Loucy (cell line): Measurements from ENCODE around the gene GALNT7.

Experiments used
- H2AFZ ChIP-seq: fragments of 200-600 bp; sonication (generic); 2 replicates; pipeline ENCODE4 v1.6.0; 2016; ENCODE audit warnings: antibody characterized with exemption, mild to moderate bottlenecking, low read length, moderate library complexity
- H3F3A ChIP-seq: fragments of 200-600 bp; 2 replicates; pipeline ENCODE4 v1.6.0; 2016; ENCODE audit warnings: antibody characterized with exemption, low read depth, mild to moderate bottlenecking
- H3K27me3 ChIP-seq: fragments of 200-600 bp; sonication (generic); 2 replicates; pipeline ENCODE4 v1.6.1; 2014; ENCODE audit warnings: low read length, mild to moderate bottlenecking; ENCODE audit not compliant: insufficient read depth, poor library complexity, severe bottlenecking
- H3K36me3 ChIP-seq: fragments of 200-600 bp; sonication (generic); 2 replicates; pipeline ENCODE4 v1.6.1; 2016; ENCODE audit warnings: low read length; ENCODE audit not compliant: insufficient read depth
- H3K4me1 ChIP-seq: fragments of 200-600 bp; sonication (generic); 2 replicates; pipeline ENCODE4 v1.5.1; 2014; ENCODE audit warnings: low read length, mild to moderate bottlenecking; ENCODE audit not compliant: insufficient read depth, poor library complexity, severe bottlenecking
- H3K4me2 ChIP-seq: fragments of 200-600 bp; sonication (generic); 2 replicates; pipeline ENCODE4 v1.6.0; 2014; ENCODE audit warnings: antibody characterized with exemption, low read length, low read depth, mild to moderate bottlenecking; ENCODE audit not compliant: poor library complexity, severe bottlenecking
- H3K4me3 ChIP-seq: fragments of 200-600 bp; sonication (generic); 2 replicates; pipeline ENCODE4 v1.5.1; 2014; ENCODE audit warnings: low read length, mild to moderate bottlenecking, mixed read lengths; ENCODE audit not compliant: poor library complexity, severe bottlenecking
- H3K79me2 ChIP-seq: fragments of 200-600 bp; sonication (generic); 2 replicates; pipeline ENCODE4 v1.6.1; 2014; ENCODE audit warnings: low read length; ENCODE audit not compliant: insufficient read depth
- H3K9ac ChIP-seq: fragments of 200-600 bp; sonication (generic); 2 replicates; pipeline ENCODE4 v1.6.0; 2014; ENCODE audit warnings: mild to moderate bottlenecking, low read depth, low read length, moderate library complexity; ENCODE audit not compliant: poor library complexity, severe bottlenecking
- H3K9me2 ChIP-seq: fragments of 200-600 bp; sonication (generic); replicated peaks from 2 replicates; pipeline ENCODE4 v1.6.1; 2016; ENCODE audit warnings: low read depth, low read length, mixed read lengths
- H3K9me3 ChIP-seq: fragments of 200-600 bp; sonication (generic); 2 replicates; pipeline ENCODE4 v1.6.1; 2014; ENCODE audit warnings: mild to moderate bottlenecking, antibody characterized with exemption, low read length, low read depth; ENCODE audit not compliant: insufficient read depth
- H4K20me1 ChIP-seq: fragments of 200-600 bp; sonication (generic); 2 replicates; pipeline ENCODE4 v1.6.0; 2014; ENCODE audit warnings: antibody characterized with exemption, low read length, mild to moderate bottlenecking; ENCODE audit not compliant: insufficient read depth, poor library complexity, severe bottlenecking
- CTCF ChIP-seq: fragments of 200-600 bp; sonication (generic); conservative IDR thresholded peaks from 2 replicates; pipeline ENCODE4 v1.5.1; 2014; ENCODE audit warnings: mild to moderate bottlenecking, antibody characterized with exemption, low read length
- EZH2phosphoT487 ChIP-seq: fragments of 200-600 bp; IDR thresholded peaks from 2 replicates; pipeline ENCODE4 v1.6.1; 2018; ENCODE audit warnings: antibody characterized with exemption, mild to moderate bottlenecking, moderate library complexity, borderline replicate concordance

The GALNT7 gene

GRCh38 chr4:173160871-173161270, 7.7 kb upstream of the GALNT7 start:
- H2AFZ ChIP-seq: no peak overlapping the region

GRCh38 chr4:173161311-173161710, 7.3 kb upstream of the GALNT7 start:
- no peak for TF ChIP-seq CTCF
- TF ChIP-seq EZH2phosphoT487: no peak
- H3K9ac ChIP-seq: no peak overlapping the region
- no peak overlapping the region for H3K4me3 ChIP-seq
- no peaks in the 10 kb centered on the region for H3K9me3 ChIP-seq
- peak overlapping the region; percentile 5 for H3K4me2 ChIP-seq
- H3K4me1 ChIP-seq: peaks cover 19% of the 10 kb centered on the region
- H3K9me2 ChIP-seq: no peaks in the 10 kb centered on the region
- H2AFZ ChIP-seq: no peak overlapping the region
- H3K79me2 ChIP-seq: peaks cover 2% of the 10 kb centered on the region; the same call in 1 of the 2 replicates
- 0 out of 2 replicates have a peak, but pooled peaks cover 3% of the 10 kb centered on the region for H3F3A ChIP-seq
- no peaks in the 10 kb centered on the region for H3K36me3 ChIP-seq
- H3K27me3 ChIP-seq: no peaks in the 10 kb centered on the region
- no peaks in the 10 kb centered on the region for H4K20me1 ChIP-seq

More at GRCh38 chr4:173160871-173161270, 7.7 kb upstream of the GALNT7 start:
- H3K9me3 ChIP-seq: no peaks in the 10 kb centered on the region
- no peak overlapping the region for H3K9ac ChIP-seq
- no peaks in the 10 kb centered on the region for H3K9me2 ChIP-seq
- H3K4me1 ChIP-seq: peaks cover 15% of the 10 kb centered on the region
- no peak overlapping the region for H3K4me3 ChIP-seq
- no peak for TF ChIP-seq CTCF
- TF ChIP-seq EZH2phosphoT487: no peak
- H3F3A ChIP-seq: 0 out of 2 replicates have a peak, but pooled peaks cover 3% of the 10 kb centered on the region
- no peaks in the 10 kb centered on the region for H4K20me1 ChIP-seq
- no peaks in the 10 kb centered on the region for H3K79me2 ChIP-seq
- H3K4me2 ChIP-seq: no peak overlapping the region
- no peaks in the 10 kb centered on the region for H3K27me3 ChIP-seq
- H3K36me3 ChIP-seq: no peaks in the 10 kb centered on the region

- Histone ChIP-seq H3K36me3 (no peaks in the 10 kb centered on the region), H2AFZ (no peak overlapping the region), H3K4me2 (peak overlapping the region; percentile 94), H3K9ac (no peak overlapping the region), H3F3A (0 out of 2 replicates have a peak, but pooled peaks cover 3% of the 10 kb centered on the region), H4K20me1 (peaks cover 6% of the 10 kb centered on the region), H3K4me3 (no peak overlapping the region), H3K4me1 (peaks cover 39% of the 10 kb centered on the region), H3K27me3 (no peaks in the 10 kb centered on the region), H3K79me2 (peaks cover 29% of the 10 kb centered on the region), H3K9me2 (no peaks in the 10 kb centered on the region), H3K9me3 (no peaks in the 10 kb centered on the region)
- no peak for TF ChIP-seq EZH2phosphoT487
- TF ChIP-seq CTCF: no peak
Observed at GRCh38 chr4:173165706-173166105, 2.9 kb upstream of the GALNT7 start.
